ENCODE results near the gene SETBP1.

DNA sequence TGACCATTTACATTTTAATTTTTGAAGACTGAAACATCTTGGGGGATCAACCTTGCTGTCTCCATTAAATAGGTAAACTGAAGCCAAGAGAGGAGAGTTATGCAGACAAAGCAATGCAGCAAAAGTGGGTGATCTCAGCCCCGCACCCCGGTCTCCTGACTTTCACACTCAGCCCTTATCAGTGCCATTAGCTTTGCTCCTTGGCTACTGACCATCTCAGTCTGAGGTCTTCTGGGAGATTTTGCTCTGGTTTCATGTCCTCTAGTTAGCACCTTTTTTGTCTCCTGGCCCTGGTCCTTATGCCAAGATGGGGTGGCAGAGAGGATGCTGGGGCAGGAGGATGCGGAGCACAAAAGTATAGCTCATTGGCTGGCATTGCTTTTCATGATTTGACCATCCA, 61.4 kb downstream of the SETBP1 start:
- TF ChIP-seq ZNF3 (CRISPR knock-in tag; IDR thresholded peaks at IDR 0.05) (no peak), MCM2 (IDR thresholded peaks at IDR 0.05; ENCODE audit: low read depth) (no peak), SRSF9 (IDR thresholded peaks at IDR 0.05; ENCODE audit: borderline replicate concordance, low read depth, low read length) (no peak), ESRRA (IDR thresholded peaks at IDR 0.05; ENCODE audit: borderline replicate concordance, low read depth) (no peak), NR2C1 (IDR thresholded peaks at IDR 0.05) (no peak), NR2C1 (tag; IDR thresholded peaks at IDR 0.05) (no peak), KAT8 (IDR thresholded peaks at IDR 0.05; ENCODE audit: low read depth) (no peak)
- TF ChIP-seq, protein P1, sequence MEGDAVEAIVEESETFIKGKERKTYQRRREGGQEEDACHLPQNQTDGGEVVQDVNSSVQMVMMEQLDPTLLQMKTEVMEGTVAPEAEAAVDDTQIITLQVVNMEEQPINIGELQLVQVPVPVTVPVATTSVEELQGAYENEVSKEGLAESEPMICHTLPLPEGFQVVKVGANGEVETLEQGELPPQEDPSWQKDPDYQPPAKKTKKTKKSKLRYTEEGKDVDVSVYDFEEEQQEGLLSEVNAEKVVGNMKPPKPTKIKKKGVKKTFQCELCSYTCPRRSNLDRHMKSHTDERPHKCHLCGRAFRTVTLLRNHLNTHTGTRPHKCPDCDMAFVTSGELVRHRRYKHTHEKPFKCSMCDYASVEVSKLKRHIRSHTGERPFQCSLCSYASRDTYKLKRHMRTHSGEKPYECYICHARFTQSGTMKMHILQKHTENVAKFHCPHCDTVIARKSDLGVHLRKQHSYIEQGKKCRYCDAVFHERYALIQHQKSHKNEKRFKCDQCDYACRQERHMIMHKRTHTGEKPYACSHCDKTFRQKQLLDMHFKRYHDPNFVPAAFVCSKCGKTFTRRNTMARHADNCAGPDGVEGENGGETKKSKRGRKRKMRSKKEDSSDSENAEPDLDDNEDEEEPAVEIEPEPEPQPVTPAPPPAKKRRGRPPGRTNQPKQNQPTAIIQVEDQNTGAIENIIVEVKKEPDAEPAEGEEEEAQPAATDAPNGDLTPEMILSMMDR (IDR thresholded peaks at IDR 0.05 in 2 of 3, conservative IDR thresholded peaks at IDR 0.05 in 1 of 3; ENCODE audit: insufficient read depth in 2 of 3, low read depth in 1 of 3, low read length in 3 of 3), result no peak
- TF ChIP-seq, protein P2, sequence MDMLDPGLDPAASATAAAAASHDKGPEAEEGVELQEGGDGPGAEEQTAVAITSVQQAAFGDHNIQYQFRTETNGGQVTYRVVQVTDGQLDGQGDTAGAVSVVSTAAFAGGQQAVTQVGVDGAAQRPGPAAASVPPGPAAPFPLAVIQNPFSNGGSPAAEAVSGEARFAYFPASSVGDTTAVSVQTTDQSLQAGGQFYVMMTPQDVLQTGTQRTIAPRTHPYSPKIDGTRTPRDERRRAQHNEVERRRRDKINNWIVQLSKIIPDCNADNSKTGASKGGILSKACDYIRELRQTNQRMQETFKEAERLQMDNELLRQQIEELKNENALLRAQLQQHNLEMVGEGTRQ (CRISPR knock-in tag; IDR thresholded peaks at IDR 0.05), result no peak
